Subcutaneous adipose tissue (tissue), 4 donors: Measurements from ENCODE around the gene GH1. TPM values are rescaled to one million over a fixed set of nuclear protein-coding genes. Genes with fewer than 3 reads are reported as not detected.

ENCODE experiments used
- total RNA-seq, 4 donors: library from RNA; depleted of rRNA; stranded (reverse); fragments of >200 nt; gene quantifications; one replicate each; pipeline ENCODE4 v1.1.0, GENCODE V29; 2016
- TF ChIP-seq, protein P1 (sequence below): fragments of 450-650 bp; IDR thresholded peaks from one replicate; pipeline ENCODE4 v1.5.1; 2016; ENCODE audit warnings: low read depth, mild to moderate bottlenecking, control low read depth, antibody characterized with exemption, moderate library complexity

The GH1 gene
- total RNA-seq, 4 donors from 2014 or later, result not detected

GRCh38 chr17:63919311-63919723 is 678 bp upstream of the GH1 start:
- TF ChIP-seq, protein P1, sequence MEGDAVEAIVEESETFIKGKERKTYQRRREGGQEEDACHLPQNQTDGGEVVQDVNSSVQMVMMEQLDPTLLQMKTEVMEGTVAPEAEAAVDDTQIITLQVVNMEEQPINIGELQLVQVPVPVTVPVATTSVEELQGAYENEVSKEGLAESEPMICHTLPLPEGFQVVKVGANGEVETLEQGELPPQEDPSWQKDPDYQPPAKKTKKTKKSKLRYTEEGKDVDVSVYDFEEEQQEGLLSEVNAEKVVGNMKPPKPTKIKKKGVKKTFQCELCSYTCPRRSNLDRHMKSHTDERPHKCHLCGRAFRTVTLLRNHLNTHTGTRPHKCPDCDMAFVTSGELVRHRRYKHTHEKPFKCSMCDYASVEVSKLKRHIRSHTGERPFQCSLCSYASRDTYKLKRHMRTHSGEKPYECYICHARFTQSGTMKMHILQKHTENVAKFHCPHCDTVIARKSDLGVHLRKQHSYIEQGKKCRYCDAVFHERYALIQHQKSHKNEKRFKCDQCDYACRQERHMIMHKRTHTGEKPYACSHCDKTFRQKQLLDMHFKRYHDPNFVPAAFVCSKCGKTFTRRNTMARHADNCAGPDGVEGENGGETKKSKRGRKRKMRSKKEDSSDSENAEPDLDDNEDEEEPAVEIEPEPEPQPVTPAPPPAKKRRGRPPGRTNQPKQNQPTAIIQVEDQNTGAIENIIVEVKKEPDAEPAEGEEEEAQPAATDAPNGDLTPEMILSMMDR, result no peak

DNA sequence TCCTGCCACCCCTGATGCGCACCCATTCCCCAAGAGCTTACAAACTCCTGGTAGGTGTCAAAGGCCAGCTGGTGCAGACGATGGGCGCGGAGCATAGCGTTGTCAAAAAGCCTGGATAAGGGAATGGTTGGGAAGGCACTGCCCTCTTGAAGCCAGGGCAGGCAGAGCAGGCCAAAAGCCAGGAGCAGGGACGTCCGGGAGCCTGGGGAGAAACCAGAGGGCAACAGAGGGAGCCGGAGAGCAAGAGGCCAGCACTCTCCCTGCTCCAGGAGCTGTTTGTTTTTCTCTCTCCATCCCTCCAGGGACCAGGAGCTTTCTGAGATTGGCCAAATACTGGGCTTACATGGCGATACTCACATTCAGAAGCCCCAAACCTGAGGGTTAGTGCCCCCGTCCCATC is 334 bp downstream of the GH1 start:
- TF ChIP-seq, protein P1, result no peak

GRCh38 chr17:63917646-63918045 is 993 bp downstream of the GH1 start:
- TF ChIP-seq, protein P1, result no peak

- TF ChIP-seq, protein P1, result no peak
Measured at GRCh38 chr17:63916566-63917185, 2.0 kb downstream of the GH1 start.

- TF ChIP-seq, protein P1, result no peak
Measured at GRCh38 chr17:63914471-63914870, 4.2 kb downstream of the GH1 start.

- TF ChIP-seq, protein P1, result no peak
Measured at GRCh38 chr17:63911657-63912100, 7.0 kb downstream of the GH1 start.

GRCh38 chr17:63911041-63911635 is 7.5 kb downstream of the GH1 start, which contains the start of gene CSHL1:
TSS of gene CSHL1 (minus strand) at chr17:63911258. CDS start at chr17:63911196, 62 bp downstream.
- TF ChIP-seq, protein P1, result no peak
